Stimulated activated CD4-positive, alpha-beta T cell treated with anti-CD3 and anti-CD28 coated beads, Interleukin-4, amount 100 ng/mL, for 48 hours (primary cell): ENCODE measurements around the gene NCKIPSD.

Experiments used
- DNase-seq, 2 donors: peaks; one replicate each; pipeline ENCODE4 v3.0.0-alpha.2; 2020; ENCODE audit warnings: low read depth in 2 of 2

The NCKIPSD gene

DNA sequence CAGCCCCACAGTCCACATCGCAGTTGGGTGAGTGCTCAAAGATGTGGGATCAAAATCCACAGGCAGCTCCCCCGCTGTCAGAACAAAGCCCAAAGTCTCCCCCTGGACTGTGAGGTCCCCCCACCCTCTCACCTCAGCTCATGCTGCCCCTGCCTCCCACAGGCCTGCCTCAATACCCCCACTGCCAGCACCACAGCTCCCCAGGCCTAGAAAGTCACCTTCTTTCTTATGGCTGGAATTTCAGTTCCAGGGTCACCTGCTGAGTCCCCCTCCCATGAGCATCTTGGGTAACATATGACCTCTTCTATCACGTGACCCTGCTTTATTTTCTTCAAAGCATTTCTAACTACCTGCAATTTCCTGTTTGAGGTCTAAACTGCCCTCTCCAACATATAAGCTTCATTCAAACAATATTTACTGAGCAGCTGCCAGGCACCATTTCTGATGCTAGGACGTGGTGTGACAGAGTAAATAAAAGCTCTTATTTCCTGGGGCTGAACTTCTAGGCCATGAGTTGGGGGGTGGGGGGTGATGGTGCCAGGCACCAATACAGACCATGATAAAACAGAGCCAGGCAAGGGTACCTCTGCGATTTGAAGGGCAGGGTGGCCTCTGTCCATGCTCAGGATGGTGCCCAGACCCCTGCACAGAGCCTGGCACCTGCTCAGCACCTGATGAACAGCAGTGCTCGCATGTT, 61.7 kb downstream of the NCKIPSD start:
- DNase-seq, result no peak
